Activated CD8-positive, alpha-beta memory T cell treated with anti-CD3 and anti-CD28 coated beads for 4 hours (primary cell): ENCODE measurements around the gene OR14I1.

Experiments
- DNase-seq, 2 donors: peaks; one replicate each; pipeline ENCODE4 v3.0.0-alpha.2; 2020; ENCODE audit warnings: low read depth in 2 of 2

Gene OR14I1

GRCh38 chr1:248702714-248703113 lies at the start of gene OR14I1:
Gene OR14I1 (minus strand): TSS chr1:248702766.
- DNase-seq = no peak

DNA sequence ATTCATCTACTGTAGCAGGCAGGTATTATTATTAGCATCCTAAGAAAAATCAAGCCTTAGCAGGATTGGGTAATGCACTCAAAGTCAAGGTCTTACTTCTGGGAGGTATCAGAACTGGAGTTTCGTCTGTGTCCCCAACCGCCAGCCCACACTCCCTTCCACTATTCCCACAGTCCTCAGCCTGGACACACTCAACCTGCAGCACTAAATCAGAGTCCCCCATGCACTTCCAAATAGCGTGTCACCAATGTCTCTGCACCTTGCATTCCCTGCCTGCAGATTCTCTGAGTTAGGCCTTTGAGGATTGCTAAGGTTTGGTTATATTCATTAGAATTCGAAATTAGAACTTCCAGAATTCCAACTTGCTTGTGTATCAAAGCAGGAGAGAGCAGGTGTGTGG lies 49.1 kb upstream of the OR14I1 start:
- DNase-seq = no peak

DNA sequence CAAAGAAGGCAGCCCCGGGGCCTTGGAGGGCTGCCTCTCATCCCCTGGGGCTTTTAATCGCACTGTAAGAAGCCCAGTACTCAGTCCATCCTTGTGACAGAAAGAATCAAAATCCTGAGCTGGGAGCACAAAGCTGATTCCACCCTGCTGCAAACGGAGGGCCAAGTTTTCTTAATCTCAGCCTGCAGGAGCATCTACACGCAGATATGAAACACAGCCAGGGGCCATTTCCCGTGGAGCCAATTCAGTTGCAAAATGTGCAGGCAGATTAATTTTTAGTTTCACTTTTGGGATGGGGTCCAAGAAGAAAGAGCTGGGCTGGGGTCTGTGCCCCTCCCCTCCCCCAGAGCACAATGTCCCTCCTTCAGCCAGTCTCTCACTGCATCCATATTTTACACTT lies 48.6 kb upstream of the OR14I1 start:
- DNase-seq = no peak

- DNase-seq = no peak
These were observed 47.9 kb upstream of the OR14I1 start for GRCh38 chr1:248750496-248750895.

DNA sequence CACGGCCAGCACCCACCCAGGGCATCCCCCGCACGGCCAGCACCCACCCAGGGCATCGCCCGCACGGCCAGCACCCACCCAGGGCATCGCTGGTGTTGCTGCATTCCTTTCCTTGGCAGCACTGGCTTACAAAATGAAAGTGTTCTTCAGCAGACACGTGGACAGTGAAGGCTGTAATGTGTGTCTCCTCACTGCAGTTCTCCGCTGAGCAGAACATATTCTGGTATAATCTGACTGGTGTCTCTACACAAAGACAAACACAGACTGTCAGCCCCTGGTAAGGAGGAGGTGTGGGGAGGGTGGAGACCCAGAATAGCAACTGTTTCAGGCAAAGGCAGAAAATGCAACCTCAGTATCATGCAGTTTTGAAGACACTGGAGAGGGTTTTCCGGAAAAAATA lies 45.6 kb upstream of the OR14I1 start:
- DNase-seq = no peak

DNA sequence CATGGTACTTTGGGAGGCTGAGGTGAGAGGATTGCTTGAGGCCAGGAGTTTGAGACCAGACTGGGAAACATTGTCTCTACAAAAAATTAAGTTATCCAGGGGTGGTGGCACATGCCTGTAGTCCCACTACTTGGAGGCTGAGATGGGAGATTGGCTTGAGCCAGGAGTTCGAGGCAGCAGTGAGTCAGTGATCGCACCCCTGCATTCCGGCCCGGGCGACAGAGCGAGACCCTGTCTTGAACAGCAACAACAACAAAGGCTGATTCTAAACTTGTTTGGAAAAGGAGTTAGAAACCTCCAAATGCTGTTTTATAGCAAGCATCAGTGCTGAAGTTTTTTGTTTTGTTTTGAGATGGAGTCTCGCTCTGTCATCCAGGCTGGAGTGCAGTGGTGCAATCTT lies 38.3 kb upstream of the OR14I1 start:
- no peak for DNase-seq

DNA sequence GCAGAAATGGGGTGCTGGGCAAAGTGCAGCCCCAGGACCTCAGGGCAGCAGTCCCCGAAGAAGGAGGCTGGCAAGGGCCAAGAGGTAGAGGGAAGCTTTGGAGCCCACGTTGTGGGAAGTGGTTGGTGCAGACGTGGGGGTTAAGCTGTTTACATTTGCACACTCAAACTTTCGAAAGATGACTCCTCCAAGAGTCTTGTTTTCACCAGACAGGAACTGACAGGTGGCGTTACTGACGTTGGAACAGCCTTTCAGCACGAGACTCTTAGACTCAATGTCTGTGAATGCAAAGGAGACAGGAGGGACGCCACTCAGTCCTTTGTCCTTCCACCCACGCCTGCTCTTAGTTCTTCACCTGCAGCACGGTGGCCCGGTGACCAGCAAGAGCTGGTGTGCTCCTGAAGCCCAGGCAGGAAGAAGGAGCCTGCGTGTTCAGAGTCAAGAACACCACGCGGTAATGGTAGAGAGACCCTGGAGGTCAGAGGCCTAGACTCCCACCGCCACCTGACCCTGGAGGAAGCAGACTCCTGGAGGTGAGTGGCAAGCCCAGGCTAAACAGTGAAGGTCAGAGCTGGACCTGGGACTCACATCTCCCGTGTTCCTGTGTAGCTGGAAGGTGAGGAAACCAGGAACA lies 37.1 kb upstream of the OR14I1 start:
- no peak for DNase-seq

GRCh38 chr1:248737457-248737856 lies 34.9 kb upstream of the OR14I1 start:
- DNase-seq = no peak

- no peak for DNase-seq
These were observed 34.4 kb upstream of the OR14I1 start for GRCh38 chr1:248736977-248737376.

- DNase-seq = no peak
These were observed 31.0 kb upstream of the OR14I1 start for GRCh38 chr1:248733566-248733965.

GRCh38 chr1:248730507-248731335 lies 28.2 kb upstream of the OR14I1 start:
- no peak for DNase-seq

DNA sequence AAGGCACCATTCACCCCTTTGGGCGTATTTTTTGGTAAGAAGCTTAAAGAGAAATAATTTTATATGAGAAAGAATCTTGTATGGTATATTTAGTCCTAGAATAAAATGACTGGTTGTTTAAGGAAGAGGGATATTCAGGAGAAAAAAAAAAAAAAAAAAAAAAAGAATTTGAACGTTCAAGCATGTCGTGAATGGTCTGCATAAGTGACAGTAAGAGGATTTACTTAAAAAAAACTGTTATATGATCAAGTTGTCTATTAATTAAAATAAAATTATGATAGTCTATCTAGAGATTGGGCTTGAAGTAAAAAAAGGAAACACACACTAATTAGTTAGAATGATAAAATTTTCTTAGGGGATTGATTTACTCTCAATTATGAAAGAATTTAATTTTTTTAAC lies 11.7 kb upstream of the OR14I1 start:
- no peak for DNase-seq

DNA sequence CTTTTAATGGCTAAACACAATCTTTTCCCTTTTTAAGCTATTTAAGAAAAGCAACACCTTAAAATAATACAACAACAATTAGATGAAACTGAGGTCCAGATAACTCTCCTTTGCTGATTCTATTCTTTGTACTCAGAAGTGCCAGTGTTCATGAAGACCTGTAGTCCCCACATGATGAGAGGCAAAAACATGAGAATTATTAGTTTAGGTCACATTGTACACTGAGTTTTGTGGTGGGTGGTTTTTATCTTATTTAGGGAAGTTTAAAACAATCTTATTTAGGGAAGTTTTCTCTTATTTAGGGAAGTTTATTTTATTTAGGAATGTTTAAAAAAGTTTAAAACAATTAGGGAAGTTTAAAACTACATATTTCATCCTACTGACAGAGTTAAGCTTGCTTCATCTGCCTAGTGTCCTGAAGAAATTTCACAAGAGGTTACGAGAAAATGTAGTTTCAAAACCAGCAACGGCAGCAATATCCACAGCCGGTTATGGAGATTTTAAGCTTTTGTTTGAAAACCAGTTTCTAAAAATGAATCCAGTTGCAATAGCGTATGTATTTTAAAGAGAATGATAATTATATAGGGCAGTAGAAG lies 7.8 kb upstream of the OR14I1 start:
- no peak for DNase-seq

GRCh38 chr1:248704606-248705005 lies 2.0 kb upstream of the OR14I1 start:
- DNase-seq = no peak

GRCh38 chr1:248703674-248704073 lies 1.1 kb upstream of the OR14I1 start:
- DNase-seq = no peak

GRCh38 chr1:248699099-248699498 lies 3.5 kb downstream of the OR14I1 start:
- no peak for DNase-seq

- no peak for DNase-seq
These were observed 4.7 kb downstream of the OR14I1 start for GRCh38 chr1:248697907-248698306.

- no peak for DNase-seq
These were observed 5.8 kb downstream of the OR14I1 start for GRCh38 chr1:248696774-248697173.

GRCh38 chr1:248696261-248696660 lies 6.3 kb downstream of the OR14I1 start:
- DNase-seq = no peak

- no peak for DNase-seq
These were observed 7.0 kb downstream of the OR14I1 start for GRCh38 chr1:248695451-248696132.

GRCh38 chr1:248691567-248692155 lies 10.9 kb downstream of the OR14I1 start:
- no peak for DNase-seq
